COLO668 (cell line): ENCODE measurements around the gene SCLY.
"Not testable (repeated sequence)": the region's sequence is repeated elsewhere in the genome, so short reads cannot be mapped to it uniquely, and the experiment has no call there.

Experiments
- DNase-seq: peaks from one replicate; lab custom pipeline; 2025; ENCODE audit not compliant: unreplicated experiment; lab: John Stamatoyannopoulos, UW

The SCLY gene

DNA sequence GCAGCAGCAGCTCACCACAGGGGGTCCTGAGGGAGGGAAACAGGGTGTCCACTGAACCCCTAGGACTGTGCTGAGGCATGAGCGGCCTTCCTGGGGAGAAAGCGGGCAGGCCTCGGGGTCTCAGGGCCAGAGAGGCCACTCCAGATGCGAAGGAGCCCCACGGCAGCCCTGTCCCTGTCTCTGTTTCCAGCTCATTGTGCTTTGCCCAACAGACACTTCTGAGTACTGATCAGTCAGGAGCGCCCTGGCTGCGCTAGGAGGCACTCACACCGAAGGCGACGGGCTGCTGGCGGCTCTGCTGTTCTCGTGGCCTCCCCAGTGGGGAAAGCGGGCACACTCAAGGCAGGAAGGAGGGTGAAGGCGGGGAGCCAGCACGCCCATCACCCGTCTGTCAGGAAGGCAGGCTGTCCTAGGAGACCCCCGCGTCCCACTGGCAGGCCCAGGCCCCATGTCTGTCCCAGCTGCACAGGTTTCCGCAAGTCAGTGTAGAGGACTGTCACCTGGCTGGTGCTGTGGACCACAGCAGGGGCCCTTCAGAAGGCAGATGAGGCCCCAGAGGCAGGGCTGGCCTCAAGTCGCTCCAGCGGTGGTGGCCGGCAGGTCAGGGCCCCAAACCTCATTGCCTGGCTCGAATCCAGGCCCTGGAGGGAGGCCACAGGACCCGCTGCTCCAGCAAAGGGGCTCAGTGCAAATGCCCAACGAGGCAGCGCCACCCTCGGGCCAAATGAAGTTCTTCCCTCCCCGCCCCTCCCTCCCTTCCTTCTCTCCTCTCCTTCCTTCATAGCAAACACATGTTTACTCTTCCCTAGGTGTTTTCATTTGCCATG lies 46.1 kb downstream of the SCLY start:
- peak; percentile 41 for DNase-seq

DNA sequence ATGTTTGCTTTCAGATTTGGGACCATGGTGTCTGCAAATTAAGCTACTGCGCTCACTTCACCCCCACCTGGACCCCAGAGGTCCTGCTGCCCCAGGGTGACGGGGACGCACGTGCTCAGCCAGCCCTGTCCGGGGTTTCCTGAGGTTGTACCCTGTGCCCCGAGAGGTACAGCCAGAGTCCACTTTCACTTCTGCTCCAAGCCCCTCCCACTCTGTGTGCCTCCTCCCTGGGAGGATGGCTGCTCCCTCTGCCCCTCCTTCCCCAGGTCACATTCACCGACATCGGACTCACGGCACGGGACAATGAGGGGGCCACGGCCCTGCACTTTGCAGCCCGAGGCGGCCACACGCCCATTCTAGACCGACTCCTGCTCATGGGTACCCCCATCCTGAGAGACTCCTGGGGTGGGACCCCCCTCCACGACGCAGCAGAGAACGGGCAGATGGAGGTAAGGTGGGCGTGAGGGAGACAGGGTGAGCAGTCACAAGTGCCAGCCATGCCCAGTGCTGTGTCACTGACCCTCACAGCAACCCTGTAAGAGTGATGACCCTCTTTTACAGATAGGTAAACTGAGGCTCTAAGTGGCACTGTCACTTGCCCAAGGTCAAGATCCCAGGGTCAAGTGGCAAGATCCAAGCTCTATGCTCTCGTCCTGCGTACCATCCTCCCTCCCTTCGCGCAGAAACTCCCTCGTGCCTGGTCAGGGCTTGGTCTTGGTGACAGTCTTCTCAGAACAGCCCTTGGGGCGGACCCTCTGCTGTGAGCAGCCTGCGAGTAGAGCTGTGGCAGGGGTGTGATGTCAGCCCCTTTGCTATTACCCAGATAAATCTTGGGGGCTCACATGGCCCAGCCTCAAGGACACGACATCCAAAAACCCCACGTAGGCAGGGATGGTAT lies 47.0 kb downstream of the SCLY start:
- no peak for DNase-seq

DNA sequence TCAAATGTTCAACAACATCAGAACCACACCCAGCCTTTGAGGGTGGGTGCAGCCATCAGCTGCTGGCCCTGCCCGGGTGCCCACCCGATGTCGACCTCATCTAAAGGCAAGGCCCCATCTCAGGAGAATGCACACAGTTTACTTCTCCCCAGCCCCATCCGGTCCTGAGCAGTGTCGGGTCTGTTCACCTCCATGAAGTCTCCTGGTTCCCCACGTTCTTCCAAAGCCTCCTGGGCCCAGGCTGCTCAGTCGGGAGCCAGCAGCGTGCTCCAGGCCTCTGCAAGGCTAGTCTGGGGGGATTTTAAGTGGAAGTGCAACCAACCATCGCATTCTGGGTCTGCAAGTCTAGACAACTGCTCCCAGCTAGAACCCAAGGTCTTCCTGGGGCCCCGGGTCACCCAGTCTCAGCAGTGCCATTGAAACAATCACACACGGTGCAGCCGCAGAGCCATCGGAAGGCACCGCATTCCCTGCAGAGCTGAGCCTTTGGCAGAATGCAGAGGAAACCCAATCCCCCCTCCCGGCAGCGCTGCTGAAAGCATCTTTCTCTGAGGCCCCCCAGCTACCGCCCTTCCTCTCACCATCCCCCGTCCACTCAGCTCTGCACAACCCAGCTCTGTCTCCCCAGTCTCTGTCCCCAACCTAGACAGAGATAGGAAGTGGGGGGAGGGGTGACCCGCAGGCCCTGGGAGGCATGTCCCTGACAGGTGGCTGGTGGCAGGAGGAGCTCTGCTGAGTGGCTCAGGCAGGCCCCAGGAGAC lies 47.8 kb downstream of the SCLY start:
- peak; percentile 77 for DNase-seq

DNA sequence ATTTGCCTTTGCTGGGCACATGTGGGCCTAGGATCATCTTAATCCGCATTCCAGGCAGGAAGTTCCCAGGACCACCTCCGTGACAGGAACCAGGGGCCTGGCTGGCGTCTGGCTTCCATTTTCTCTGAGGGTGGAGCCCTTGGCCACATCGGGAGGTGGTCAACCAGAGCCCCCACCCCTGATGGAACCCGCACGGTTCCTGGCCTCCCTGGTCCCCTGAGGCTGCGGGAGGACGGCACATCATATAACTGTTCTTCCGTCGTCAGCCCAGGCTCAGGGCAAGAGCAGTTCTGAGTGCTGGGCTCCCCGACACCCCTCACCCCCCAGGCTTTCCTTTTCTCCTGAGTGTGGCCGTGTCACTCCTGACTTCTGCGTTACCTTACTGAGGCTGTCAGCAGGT lies 52.8 kb downstream of the SCLY start:
- no peak for DNase-seq

DNA sequence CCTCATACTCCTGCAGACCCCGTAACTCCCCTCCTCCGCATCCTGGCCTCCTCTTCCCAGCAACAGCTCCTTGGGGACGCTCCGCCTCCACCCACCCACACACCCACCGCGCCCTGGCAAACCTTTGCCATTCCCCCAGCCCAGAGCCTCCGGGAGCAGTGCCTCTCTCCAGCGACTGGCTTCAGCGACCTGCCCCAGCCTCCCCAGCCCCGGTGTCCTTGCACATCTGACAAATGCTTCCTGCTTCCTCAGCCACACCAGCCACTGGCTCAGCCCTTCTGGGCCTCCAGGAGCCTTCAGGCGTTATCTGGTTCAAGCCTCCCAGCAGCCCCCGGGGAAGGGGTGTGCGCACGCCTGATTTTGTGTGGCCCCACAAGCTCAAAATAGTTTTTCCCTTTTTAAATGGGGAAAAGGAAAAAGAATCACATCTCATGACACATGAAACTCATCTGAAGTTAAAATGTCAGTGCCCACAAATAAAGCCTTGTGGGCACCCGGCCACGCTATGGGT lies 53.6 kb downstream of the SCLY start:
- DNase-seq, result no peak

DNA sequence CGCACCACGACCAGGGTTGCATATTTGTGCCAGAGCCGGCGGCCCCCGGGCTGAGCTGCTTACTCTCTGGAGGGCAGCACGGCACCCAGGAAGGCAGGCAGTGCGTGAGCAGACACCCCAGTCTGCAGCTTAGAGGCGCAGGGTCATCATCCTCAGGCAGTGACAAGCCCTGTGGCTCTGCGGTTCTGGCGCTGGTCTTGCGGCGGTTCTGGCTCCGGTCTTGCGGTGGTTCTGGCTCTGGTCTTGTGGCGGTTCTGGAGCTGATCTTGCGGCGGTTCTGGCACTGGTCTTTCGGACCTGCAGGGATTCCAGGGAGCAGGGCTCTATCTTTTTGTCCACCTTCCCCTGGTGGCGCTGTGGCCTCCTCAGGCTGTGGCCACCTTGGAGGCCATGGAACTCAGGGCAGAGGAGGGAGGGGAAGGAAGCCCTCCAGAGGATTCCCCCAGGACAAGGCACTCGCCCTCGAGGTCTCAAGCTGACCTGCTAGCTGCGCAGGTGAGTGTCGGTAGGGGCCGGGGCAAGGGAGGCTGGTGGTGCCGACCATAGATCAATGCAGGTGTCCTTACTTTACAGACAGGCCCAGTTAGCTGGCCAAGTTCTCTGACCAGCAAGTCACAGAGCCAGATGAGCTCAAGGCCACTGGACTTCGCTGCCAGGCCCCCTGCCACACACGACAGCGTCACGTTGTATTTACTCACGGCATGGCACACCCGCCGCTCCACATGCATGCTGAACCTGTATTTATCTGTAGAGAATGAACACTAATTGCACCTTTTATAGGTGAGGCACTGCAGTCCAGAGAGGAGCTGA lies 54.3 kb downstream of the SCLY start:
- DNase-seq, result no peak

DNA sequence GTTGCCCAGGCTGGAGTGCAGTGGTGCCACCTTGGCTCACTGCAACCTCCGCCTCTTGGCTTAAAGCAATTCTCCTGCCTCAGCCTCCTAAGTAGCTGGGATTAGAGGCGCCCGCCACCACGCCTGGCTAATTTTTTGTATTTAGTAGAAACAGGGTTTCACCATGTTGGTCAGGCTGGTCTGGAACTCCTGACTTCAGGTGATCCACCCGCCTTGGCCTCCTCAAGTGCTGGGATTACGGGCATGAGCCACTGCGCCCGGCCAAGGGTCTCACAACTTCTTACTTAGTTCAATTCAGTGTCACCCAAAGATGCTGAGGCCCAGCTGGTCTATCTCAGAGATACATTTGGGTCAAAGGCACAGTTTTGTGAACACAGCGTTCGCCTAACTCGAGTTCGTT lies 54.9 kb downstream of the SCLY start:
- DNase-seq, result not testable (repeated sequence)

DNA sequence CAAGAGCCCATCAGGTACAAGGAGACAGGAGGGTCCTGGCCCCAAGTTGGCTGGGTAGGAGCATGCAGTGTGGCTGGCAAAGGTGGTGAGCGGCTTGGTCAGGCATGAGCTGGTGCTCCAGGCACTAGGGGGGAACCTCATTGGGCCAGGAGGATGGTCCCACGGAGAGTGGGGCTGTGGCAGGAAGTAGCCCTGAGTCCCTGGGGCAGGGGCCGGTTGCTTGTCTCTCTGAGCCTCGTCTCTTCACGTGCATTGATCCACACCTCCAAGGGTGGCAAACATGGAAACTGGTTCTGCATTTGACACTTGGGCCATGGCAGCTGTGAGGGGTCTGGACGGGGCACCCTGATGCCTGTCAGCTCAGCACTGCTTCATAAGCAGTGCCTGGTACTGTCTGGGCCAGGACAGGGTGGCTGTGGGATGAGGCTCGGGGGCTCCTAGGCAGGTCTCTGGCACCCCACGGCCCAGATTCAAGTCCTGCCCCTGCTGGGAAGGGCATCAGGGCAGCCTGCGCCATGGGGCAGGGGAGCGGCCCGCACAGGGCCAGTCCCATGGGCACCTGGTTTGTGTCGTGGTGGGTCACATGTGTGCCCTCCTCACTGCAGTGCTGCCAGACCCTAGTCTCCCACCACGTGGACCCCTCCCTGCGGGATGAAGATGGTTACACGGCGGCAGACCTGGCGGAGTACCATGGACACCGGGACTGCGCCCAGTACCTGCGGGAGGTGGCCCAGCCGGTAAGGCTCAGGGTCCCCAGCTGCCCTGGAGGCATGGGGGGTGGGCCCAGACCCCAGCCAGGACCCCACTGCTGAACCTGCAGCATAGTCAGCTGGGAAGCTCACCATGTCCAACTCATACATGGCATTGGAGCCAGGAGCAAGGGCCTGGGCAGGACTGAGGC lies 55.7 kb downstream of the SCLY start:
- no peak for DNase-seq

DNA sequence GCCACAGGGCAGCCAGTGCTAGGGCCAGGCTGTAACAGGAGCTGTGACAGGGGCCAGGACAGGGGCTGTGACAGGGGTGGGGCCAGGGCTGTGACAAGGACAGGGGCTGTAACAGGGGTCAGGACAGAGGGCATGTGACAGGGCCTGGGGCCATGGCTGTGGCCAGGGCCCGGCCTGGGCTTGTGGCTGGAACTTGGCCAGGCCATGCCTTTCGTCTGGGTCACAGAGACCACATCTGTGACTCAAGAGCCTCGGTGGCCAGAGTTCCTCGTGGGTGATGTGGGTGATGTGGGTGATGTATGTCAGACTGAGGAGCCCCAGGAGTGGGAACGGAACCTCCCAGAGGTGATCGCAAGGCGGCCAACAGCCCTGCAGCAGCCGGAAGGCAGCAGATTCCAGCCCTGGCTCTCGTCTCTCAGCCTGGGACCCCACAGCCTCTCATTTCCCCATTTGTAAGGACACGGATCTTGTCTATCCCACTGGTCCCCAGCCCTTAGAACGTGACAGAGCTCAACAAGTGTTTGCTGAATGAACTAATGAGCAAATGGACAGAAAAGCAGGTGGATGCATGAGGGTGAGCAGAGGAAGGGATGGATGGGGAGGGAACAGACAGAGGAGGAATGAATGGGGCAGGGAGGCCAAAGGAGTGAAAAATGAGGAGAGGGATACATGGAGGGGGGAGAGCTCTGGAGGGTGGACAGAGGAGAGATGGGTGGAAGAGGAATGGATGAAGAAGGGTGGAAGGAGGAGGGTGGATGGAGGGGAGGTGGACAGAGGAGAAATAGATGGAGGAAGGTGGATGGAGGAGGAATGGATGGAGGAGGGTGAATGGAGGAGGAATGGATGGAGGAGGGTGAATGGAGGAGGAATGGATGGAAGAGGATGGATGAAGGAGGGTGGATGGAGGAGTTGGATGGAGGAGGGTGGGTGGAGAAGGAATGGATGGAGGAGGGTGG lies 56.7 kb downstream of the SCLY start:
- no peak for DNase-seq

DNA sequence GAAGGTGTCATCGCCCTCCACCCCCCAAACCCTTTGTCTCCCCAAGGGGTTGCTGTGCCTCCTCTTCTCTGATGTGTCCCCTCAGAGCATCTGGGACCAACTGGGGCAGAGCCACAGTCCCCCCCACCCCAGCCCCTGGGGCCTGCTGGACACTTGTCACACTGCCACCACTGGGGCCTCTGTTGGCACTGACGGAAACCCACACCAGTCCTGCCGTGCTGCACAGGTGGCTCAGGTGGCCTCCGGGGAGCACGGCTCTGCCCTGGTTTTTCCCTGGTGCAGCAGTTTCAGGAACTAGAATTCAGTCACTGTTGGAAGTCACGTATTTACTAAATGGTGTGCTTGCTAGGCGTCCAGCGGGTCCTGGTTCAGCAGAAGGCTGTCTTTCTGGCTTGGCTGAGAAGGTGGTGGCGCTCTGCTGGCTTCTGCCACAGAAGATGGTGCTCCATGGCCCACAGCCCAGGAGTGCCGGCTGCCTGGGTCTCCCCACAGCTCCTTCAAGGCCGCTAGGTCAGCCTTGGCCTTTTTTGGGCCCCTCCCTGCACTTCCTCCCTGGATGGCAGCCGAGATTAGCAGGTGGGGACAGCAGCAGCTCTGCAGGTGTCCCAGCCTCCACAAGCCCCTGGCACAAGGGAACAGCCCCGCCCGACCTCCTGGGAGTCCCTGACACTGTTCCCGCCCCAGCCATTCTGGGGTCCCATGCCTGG lies 59.1 kb downstream of the SCLY start:
- DNase-seq, result no peak

DNA sequence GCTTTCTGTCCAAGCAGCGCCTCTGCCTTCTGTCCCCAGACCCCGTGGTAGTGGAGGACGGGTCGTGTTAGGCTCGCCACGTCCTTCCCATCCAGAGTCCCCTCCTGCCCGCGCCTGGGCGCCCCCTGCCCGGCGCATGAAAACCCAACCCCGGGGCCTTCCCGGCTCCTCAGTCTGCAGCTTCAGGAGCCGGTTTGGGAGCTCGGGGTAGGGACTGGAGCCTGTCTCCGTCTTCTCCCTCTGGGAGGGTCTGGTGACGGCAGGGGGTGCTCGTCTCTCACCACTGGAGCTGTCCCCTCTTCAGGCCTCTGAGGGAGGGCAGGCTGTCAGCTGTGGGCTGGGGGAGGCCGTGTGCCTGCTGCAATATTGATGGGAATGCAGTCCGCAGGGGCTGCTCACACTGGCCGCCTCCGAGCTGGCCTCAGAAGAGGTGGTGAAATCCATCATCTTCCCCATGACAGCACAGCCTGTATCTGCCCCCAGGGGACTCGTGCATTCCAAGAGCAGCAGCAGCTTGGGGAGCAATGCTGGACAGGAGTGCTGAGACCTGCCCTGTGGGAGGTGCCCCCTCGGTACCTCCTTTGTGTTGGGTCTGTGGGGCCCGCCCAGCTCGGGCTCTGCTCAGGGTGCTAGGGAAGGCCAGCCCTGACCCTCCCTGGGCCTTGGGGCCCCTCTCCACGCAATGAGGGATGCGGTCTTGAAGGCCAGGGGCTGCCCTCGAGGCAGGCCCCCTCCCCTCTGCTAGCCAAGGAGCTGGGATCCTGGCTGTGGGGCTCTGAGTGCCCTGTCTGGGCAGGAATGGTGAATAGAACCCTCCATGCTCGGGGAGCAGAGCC lies 59.9 kb downstream of the SCLY start:
- no peak for DNase-seq

DNA sequence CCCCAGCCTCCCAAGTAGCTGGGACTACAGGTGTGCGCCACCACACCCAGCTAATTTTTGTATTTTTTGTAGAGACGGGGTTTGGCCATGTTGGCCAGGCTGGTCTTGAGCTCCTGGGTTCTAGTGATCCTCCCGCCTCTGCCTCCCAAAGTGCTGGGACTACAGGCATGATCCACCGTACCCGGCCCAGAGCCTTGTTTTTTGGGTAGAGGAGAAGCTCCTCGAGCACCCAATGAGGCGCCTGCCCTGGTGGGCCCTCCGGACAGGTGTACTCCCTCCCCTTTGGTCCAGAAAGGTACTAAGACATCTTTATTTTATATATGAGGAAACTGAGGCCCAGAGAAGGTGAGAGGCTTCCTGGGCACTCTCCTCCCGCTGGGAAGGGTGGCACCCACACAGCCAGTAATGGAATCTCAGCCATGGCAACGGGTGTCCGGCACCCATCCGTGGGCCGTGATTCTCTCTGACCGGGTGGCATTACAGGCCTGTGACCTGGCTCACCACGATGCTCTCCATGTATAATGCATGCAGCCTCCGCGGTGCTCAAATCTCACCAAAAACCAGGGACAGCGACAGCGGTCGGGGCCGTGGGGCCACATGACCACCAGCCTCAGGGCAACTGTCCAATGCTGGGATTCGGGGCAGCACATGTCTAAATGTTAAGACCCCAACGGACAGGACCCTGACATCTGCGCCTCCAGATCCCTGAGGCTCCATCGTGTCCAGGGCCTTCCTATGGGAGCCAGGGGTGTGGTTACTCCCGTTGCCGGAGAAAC lies 60.9 kb downstream of the SCLY start:
- DNase-seq, result no peak

DNA sequence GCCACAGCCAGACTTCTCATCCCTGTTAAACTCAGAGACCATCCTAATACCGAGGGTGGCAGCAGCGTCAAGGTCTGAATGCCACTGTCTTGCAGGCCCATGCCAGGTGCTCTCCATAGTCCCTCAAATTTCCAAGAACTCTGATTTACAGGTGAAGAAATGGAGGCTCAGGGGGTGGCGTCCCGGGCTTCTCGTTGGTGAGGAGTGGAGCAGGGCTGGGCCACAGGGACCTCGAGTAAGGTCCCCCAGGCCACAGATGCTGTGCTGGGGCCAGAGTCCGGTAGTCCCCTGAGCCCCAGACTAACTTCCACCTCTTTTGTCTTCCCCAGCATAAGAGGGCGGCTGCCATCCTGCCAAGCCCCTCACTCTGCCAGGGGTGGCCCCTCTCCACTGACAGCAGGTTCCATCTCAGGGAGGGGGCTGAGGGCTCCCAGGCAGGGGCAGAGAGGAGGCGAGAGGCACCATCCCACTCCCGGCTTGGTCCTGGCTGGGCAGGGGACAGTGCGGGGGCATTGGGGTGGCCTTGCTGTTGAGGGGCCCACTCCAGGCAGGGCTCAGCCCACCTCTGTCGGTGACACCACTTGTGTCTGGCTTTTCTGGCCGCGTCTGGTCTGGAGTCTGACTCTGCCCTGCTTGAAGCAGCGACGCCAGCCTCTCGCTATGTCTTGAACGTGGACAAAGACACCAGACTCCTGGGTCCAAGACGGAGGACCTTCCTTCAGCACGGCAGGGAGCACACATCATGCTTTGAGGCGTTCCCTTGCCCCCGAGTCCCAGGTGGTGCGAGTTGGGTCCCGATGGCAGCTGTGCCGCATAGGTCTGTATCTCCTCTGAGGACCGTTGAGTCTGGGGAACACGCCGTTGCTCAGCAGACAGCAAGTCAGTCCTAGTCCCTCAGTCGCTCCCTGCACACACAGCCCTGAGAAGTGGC lies 61.8 kb downstream of the SCLY start:
- DNase-seq, result no peak

DNA sequence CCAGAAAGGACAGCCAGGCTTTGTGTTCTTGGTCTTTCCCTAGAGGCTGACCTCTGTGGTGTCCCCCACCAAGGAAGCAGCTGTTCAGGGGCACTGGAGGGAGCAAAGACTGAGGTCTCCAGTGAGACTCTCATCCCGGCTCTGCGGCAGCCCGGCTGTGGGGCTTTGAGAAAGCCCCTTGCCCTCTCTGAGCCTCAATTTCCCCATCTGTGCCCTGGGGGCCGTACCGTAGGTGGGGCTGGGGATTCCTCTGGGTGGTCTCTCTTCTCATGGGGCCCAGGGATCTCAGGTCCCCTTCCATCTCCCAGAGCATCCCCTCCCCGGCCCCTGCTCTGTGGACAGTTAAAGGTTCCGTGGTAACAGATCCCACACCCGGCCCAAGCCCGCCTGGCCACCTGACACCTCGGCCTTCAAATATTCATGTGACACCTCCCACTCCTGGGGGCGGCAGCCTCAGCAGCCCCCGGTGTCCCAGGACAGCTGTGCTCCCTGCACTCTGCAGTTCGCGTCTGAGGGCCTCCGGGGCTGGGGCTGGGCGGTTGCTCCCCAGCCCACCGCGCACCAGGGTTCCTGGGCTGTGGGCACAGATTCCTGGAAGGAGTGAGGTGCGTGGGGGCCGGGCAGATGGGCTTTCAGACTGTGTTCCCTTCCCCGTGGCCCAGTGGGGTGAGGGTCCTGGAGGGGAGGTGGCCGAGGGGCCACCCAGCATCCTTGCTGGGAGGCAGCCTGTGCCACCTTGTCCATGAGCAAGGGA lies 62.6 kb downstream of the SCLY start:
- no peak for DNase-seq
